Measurements from ENCODE around the gene AHNAK2. TPM values are rescaled to one million over a fixed set of nuclear protein-coding genes. Genes with fewer than 3 reads are reported as not detected.
"Not testable (repeated sequence)": the region's sequence is repeated elsewhere in the genome, so short reads cannot be mapped to it uniquely, and the experiment has no call there.

AHNAK2 gene
- total RNA-seq, 1 experiment from 2014 or later, result 45.0 TPM

GRCh38 chr14:104950021-104950420, 28.2 kb downstream of the AHNAK2 start:
- Histone ChIP-seq H3K27ac (ENCODE audit: low read depth, low read length) (no peak overlapping the region), H3K4me1 (ENCODE audit: control insufficient read depth in 1 of 2, insufficient read depth in 2 of 2, low read length in 2 of 2) (no peaks in the 10 kb centered on the region), H3K9me3 (ENCODE audit: control insufficient read depth in 1 of 2, insufficient read depth in 1 of 2, low read depth in 1 of 2, low read length in 2 of 2) (no peaks in the 10 kb centered on the region), H3K79me2 (ENCODE audit: insufficient read depth, low read length) (no peaks in the 10 kb centered on the region), H3K36me3 (ENCODE audit: control insufficient read depth in 1 of 2, insufficient read depth in 2 of 2, low read length in 2 of 2) (no peaks in the 10 kb centered on the region; a peak in 2 of 4 replicates), H3K4me2 (ENCODE audit: low read length) (no peak overlapping the region), H3K27me3 (ENCODE audit: insufficient read depth, low read length) (no peaks in the 10 kb centered on the region), H4K20me1 (ENCODE audit: insufficient read depth) (no peaks in the 10 kb centered on the region), H2AFZ (ENCODE audit: low read depth, low read length, poor library complexity, severe bottlenecking) (no peak overlapping the region), H3K4me3 (replicated peaks in 1 of 2; ENCODE audit: low read depth in 1 of 2, low read length in 2 of 2) (no peak overlapping the region), H3K9ac (ENCODE audit: low read length) (no peak overlapping the region), H3K9me2 (ENCODE audit: insufficient read depth) (no peaks in the 10 kb centered on the region)
- TF ChIP-seq CBX3 (IDR thresholded peaks at IDR 0.05; ENCODE audit: low read depth) (no peak), ZBTB33 (IDR thresholded peaks at IDR 0.05; ENCODE audit: extremely low read depth, insufficient replicate concordance, low read length) (no peak), RAD21 (IDR thresholded peaks at IDR 0.05; ENCODE audit: low read depth) (no peak), POLR2A (IDR thresholded peaks at IDR 0.05; ENCODE audit: borderline replicate concordance, extremely low read depth, insufficient read depth, insufficient read length) (no peak), SRF (IDR thresholded peaks at IDR 0.05; ENCODE audit: low read depth) (no peak), EGR1 (IDR thresholded peaks at IDR 0.05; ENCODE audit: low read depth) (no peak), SIN3A (IDR thresholded peaks at IDR 0.05; ENCODE audit: low read depth) (no peak), EZH2 (IDR thresholded peaks at IDR 0.05) (no peak), ZNF274 (IDR thresholded peaks at IDR 0.05; ENCODE audit: low read depth, low read length) (no peak), TCF7L2 (IDR thresholded peaks at IDR 0.05; ENCODE audit: borderline replicate concordance, extremely low read depth, insufficient read depth, insufficient read length) (no peak), SP1 (IDR thresholded peaks at IDR 0.05; ENCODE audit: low read depth) (no peak), JUND (IDR thresholded peaks at IDR 0.05) (no peak), CTCF (IDR thresholded peaks at IDR 0.05 in 2 of 3, conservative IDR thresholded peaks at IDR 0.05 in 1 of 3; ENCODE audit: borderline replicate concordance in 1 of 3, insufficient read depth in 1 of 3, low read depth in 2 of 3, low read length in 2 of 3) (no peak), FOSL1 (IDR thresholded peaks at IDR 0.05; ENCODE audit: low read depth) (no peak), ELF1 (IDR thresholded peaks at IDR 0.05; ENCODE audit: borderline replicate concordance, low read depth) (no peak), ATF3 (IDR thresholded peaks at IDR 0.05) (no peak), POLR2AphosphoS5 (IDR thresholded peaks at IDR 0.05; ENCODE audit: low read depth, low read length) (no peak), CEBPB (IDR thresholded peaks at IDR 0.05; ENCODE audit: low read depth) (no peak), EZH2phosphoT487 (IDR thresholded peaks at IDR 0.05; ENCODE audit: borderline replicate concordance) (no peak)
- POLR2A ChIA-PET, result no interaction called here
- intact Hi-C loops (cut with micrococcal nuclease), result no loop called here
- DNase-seq (ENCODE audit: low read depth, low spot score) (no peak), ATAC-seq (no peak)
- RAD21 ChIA-PET (ENCODE audit: low non-redundant PET in 1 of 2, low total read pairs in 2 of 2, uncharacterized antibody in 2 of 2, unreplicated experiment in 2 of 2), result no interaction called here
- CTCF ChIA-PET, result no interaction called here
- BruUV-seq (replicated peaks), result no TSS peak

- DNase-seq (ENCODE audit: low read depth, low spot score); H3K79me2 ChIP-seq (ENCODE audit: insufficient read depth, low read length); ATAC-seq; BruUV-seq (replicated peaks); H3K9ac ChIP-seq (ENCODE audit: low read length); H3K36me3 ChIP-seq (ENCODE audit: control insufficient read depth in 1 of 2, insufficient read depth in 2 of 2, low read length in 2 of 2); H3K9me3 ChIP-seq (ENCODE audit: control insufficient read depth in 1 of 2, insufficient read depth in 1 of 2, low read depth in 1 of 2, low read length in 2 of 2); H4K20me1 ChIP-seq (ENCODE audit: insufficient read depth); POLR2A ChIA-PET; H3K4me1 ChIP-seq (ENCODE audit: control insufficient read depth in 1 of 2, insufficient read depth in 2 of 2, low read length in 2 of 2); H3K27me3 ChIP-seq (ENCODE audit: insufficient read depth, low read length); intact Hi-C loops (cut with micrococcal nuclease); H3K27ac ChIP-seq (ENCODE audit: low read depth, low read length); CTCF ChIA-PET; RAD21 ChIA-PET (ENCODE audit: low non-redundant PET in 1 of 2, low total read pairs in 2 of 2, uncharacterized antibody in 2 of 2, unreplicated experiment in 2 of 2); H2AFZ ChIP-seq (ENCODE audit: low read depth, low read length, poor library complexity, severe bottlenecking); H3K9me2 ChIP-seq (ENCODE audit: insufficient read depth); H3K4me2 ChIP-seq (ENCODE audit: low read length); H3K4me3 ChIP-seq (replicated peaks in 1 of 2; ENCODE audit: low read depth in 1 of 2, low read length in 2 of 2): not testable (repeated sequence)
Measured at GRCh38 chr14:104949406-104949955, 28.7 kb downstream of the AHNAK2 start.

Data from HCT116 (cell line).